Measurements from ENCODE around the gene HES2.
"Not testable (repeated sequence)": the region's sequence is repeated elsewhere in the genome, so short reads cannot be mapped to it uniquely, and the experiment has no call there.

Gene HES2

GRCh38 chr1:6395781-6396244, 23.9 kb downstream of the HES2 start:
- DNase-seq (ENCODE audit: low spot score in 2 of 2); H3K27ac Mint-ChIP-seq (ENCODE audit: low read depth): not testable (repeated sequence)

DNA sequence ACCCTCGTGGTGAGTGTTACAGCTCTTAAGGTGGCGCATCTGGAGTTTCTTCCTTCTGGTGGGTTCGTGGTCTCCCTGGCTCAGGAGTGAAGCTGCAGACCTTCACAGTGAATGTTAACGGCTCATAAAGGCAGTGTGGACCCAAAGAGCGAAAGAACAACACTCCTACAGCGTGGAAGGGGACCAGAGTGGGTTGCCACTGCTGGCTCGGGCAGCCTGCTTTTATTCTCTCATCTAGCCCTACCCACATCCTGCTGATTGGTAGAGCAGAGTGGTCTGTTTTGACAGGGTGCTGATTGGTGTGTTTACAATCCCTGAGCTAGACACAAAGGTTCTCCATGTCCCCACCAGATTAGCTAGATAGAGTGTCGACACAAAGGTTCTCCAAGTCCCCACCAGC, 24.6 kb downstream of the HES2 start:
- H3K27ac Mint-ChIP-seq (ENCODE audit: low read depth); ATAC-seq (replicated peaks; ENCODE audit: extremely low read depth, poor library complexity, severe bottlenecking); H3K9me3 Mint-ChIP-seq; H3K4me3 Mint-ChIP-seq; DNase-seq (ENCODE audit: low spot score in 2 of 2); H3K36me3 Mint-ChIP-seq (ENCODE audit: insufficient read depth); H3K27me3 Mint-ChIP-seq: not testable (repeated sequence)
- H3K4me1 Mint-ChIP-seq, result peaks cover 14% of the 10 kb centered on the region

More at GRCh38 chr1:6395781-6396244, 23.9 kb downstream of the HES2 start:
- H3K4me1 Mint-ChIP-seq, result peaks cover 14% of the 10 kb centered on the region
- ATAC-seq (replicated peaks; ENCODE audit: extremely low read depth, poor library complexity, severe bottlenecking); H3K4me3 Mint-ChIP-seq; H3K27me3 Mint-ChIP-seq; H3K36me3 Mint-ChIP-seq (ENCODE audit: insufficient read depth); H3K9me3 Mint-ChIP-seq: not testable (repeated sequence)

DNA sequence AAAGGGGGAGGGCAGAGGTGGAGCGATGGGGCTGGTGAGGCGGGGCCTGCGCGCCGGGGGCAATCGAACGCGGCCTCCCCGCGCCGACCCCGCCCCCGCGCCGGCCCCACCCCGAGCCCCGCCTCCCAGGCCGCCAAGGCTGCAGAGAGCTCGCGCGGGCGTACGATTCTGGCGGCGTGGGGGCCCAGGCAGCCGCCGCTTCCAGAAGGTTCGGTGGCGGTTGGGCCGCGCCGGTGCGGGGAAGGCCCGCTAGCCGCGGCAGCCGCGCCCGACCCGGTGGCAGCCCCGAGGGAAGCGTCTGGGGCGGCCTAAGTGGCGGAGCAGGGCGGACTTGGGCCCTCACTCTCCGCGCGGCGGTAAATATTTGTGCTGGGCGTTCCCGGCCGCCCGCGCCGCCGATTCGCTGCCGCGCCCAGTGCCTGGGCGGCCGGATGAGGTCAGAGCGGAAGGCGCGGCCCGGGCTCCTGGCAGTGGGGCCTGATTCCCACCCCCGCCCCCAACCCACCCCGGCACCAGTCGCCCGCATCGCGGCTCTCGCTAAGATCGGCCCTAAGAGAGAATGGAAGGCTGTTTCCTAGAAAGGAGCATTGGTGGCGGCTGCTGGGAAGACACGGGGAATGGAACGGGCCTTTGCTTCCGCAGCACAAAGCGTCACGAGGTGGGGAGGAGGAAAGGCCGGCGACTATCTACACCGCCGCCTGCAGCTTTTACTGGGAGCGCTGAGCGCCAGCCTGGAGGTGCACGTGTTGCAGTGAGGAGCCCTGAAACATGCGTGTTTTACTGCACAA, 26.1 kb downstream of the HES2 start, which contains the start of gene ACOT7:
TSS of gene ACOT7 (minus strand) at position 368 of the 788 bp plus-strand sequence. CDS start 368 bp downstream, outside the sequence.
- ATAC-seq (replicated peaks; ENCODE audit: extremely low read depth, poor library complexity, severe bottlenecking) (peak; percentile 88), DNase-seq (ENCODE audit: low spot score in 2 of 2) (peak; percentile 83 to 86)
- Mint-ChIP-seq H3K27me3 (no peaks in the 10 kb centered on the region), H3K9me3 (no peaks in the 10 kb centered on the region), H3K4me3 (peak within 1 kb of the TSS; percentile 78), H3K27ac (ENCODE audit: low read depth) (peak within 1 kb of the TSS; percentile 85), H3K36me3 (ENCODE audit: insufficient read depth) (peaks cover 6% of the 10 kb centered on the region), H3K4me1 (peaks cover 14% of the 10 kb centered on the region)

DNA sequence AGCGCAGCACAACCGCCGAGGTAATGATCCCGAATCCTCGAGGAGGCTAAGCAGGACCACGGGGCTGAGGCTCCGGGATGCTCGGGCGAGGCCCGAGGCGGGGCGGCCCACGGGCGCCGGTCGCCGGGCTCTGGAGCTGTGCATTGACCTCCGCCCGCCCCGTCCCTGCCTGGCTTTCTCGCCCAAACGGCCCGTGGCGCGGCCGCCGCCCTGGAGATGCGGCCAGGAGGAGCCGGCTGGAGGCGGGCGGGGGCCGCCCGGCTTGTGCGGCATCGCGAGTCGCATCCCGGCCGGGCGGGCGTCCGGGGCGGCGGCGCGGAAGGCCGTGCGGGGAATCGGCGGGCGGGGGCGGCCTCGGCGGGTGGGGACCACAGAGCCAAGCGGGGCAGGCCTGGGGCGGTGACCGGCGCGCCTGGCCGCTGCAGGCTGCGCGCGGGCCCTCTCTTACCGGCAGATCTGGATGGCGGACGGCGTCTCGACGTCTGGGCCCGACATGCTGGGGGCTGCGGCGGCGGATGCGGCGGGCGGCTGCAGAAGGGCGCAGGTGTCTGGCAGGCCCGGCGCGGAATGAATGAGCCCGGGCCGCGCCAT, 26.8 kb downstream of the HES2 start:
- DNase-seq (ENCODE audit: low spot score in 2 of 2), result no peak
- Mint-ChIP-seq H3K4me1 (peaks cover 14% of the 10 kb centered on the region), H3K4me3 (peak overlapping the region; percentile 78), H3K36me3 (ENCODE audit: insufficient read depth) (peaks cover 6% of the 10 kb centered on the region), H3K27me3 (no peaks in the 10 kb centered on the region), H3K27ac (ENCODE audit: low read depth) (peak overlapping the region; percentile 85), H3K9me3 (no peaks in the 10 kb centered on the region)
- ATAC-seq (replicated peaks; ENCODE audit: extremely low read depth, poor library complexity, severe bottlenecking), result no peak

GRCh38 chr1:6391951-6392808, 27.5 kb downstream of the HES2 start:
- peak overlapping the region; percentile 78 for H3K4me3 Mint-ChIP-seq

GRCh38 chr1:6389971-6390370, 29.7 kb downstream of the HES2 start:
- Mint-ChIP-seq H3K9me3 (no peaks in the 10 kb centered on the region), H3K4me1 (peaks cover 14% of the 10 kb centered on the region), H3K27ac (ENCODE audit: low read depth) (no peak overlapping the region), H3K4me3 (no peak overlapping the region), H3K27me3 (no peaks in the 10 kb centered on the region), H3K36me3 (ENCODE audit: insufficient read depth) (peaks cover 6% of the 10 kb centered on the region)
- DNase-seq (ENCODE audit: low spot score in 2 of 2) (no peak), ATAC-seq (replicated peaks; ENCODE audit: extremely low read depth, poor library complexity, severe bottlenecking) (no peak)

More at GRCh38 chr1:6391951-6392808, 27.5 kb downstream of the HES2 start:
- H3K27ac Mint-ChIP-seq (ENCODE audit: low read depth), result no peak overlapping the region
- H3K9me3 Mint-ChIP-seq, result no peaks in the 10 kb centered on the region
- no peaks in the 10 kb centered on the region for H3K27me3 Mint-ChIP-seq
- no peak for ATAC-seq (replicated peaks; ENCODE audit: extremely low read depth, poor library complexity, severe bottlenecking)
- peaks cover 14% of the 10 kb centered on the region for H3K4me1 Mint-ChIP-seq
- peaks cover 6% of the 10 kb centered on the region for H3K36me3 Mint-ChIP-seq (ENCODE audit: insufficient read depth)
- DNase-seq (ENCODE audit: low spot score in 2 of 2), result no peak

GRCh38 chr1:6386371-6386949, 33.3 kb downstream of the HES2 start:
- no peak overlapping the region for H3K4me3 Mint-ChIP-seq
- no peaks in the 10 kb centered on the region for H3K9me3 Mint-ChIP-seq
- no peaks in the 10 kb centered on the region for H3K27me3 Mint-ChIP-seq
- no peaks in the 10 kb centered on the region for H3K4me1 Mint-ChIP-seq
- ATAC-seq (replicated peaks; ENCODE audit: extremely low read depth, poor library complexity, severe bottlenecking), result no peak
- no peak overlapping the region for H3K27ac Mint-ChIP-seq (ENCODE audit: low read depth)
- no peaks in the 10 kb centered on the region for H3K36me3 Mint-ChIP-seq (ENCODE audit: insufficient read depth)
- DNase-seq (ENCODE audit: low spot score in 2 of 2), result no peak

DNA sequence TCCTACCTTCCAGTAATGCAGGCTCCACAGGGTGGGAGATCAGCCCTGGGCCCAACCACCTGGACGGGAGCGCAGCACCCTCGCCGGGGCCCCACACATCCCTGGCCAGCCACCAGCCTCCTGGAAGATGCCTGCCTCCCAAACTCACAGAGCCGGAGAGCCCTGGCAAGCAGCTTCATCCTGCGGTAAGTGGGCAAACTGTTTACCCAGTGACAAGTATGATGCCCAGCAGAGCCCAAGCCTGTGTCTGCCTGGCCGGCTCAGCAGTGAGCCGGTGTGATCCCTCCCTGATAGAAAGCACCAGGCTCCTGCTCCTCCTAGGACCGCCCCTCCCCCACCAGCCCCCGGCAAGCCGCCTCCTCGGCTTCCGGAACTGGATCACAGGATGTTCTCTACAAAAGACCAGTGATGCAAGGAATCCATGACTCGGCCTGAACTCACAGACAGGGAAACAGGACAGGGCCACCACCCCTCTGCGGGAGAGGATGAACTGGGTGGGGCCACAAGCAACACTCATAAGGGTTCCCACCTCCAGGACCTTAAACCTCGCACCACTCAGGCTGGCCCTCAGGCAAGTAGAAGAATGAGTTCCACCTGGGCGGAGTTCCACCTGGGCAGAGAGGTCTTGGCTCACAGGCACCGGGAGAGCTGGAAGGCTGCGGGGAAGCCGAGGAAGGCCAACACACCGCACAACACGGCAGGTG, 34.1 kb downstream of the HES2 start:
- Mint-ChIP-seq H3K4me3 (no peak overlapping the region), H3K9me3 (no peaks in the 10 kb centered on the region), H3K4me1 (no peaks in the 10 kb centered on the region), H3K36me3 (ENCODE audit: insufficient read depth) (no peaks in the 10 kb centered on the region), H3K27me3 (no peaks in the 10 kb centered on the region), H3K27ac (ENCODE audit: low read depth) (no peak overlapping the region)
- ATAC-seq (replicated peaks; ENCODE audit: extremely low read depth, poor library complexity, severe bottlenecking), result no peak
- DNase-seq (ENCODE audit: low spot score in 2 of 2), result no peak

- no peak for ATAC-seq (replicated peaks; ENCODE audit: extremely low read depth, poor library complexity, severe bottlenecking)
- DNase-seq (ENCODE audit: low spot score in 2 of 2), result no peak
- H3K4me3 Mint-ChIP-seq, result no peak overlapping the region
- no peaks in the 10 kb centered on the region for H3K36me3 Mint-ChIP-seq (ENCODE audit: insufficient read depth)
- no peak overlapping the region for H3K27ac Mint-ChIP-seq (ENCODE audit: low read depth)
- no peaks in the 10 kb centered on the region for H3K4me1 Mint-ChIP-seq
- H3K9me3 Mint-ChIP-seq, result no peaks in the 10 kb centered on the region
- no peaks in the 10 kb centered on the region for H3K27me3 Mint-ChIP-seq
Measured at GRCh38 chr1:6384962-6385361, 34.8 kb downstream of the HES2 start.

- DNase-seq (ENCODE audit: low spot score in 2 of 2) (no peak), ATAC-seq (replicated peaks; ENCODE audit: extremely low read depth, poor library complexity, severe bottlenecking) (no peak)
- no peaks in the 10 kb centered on the region for H3K36me3 Mint-ChIP-seq (ENCODE audit: insufficient read depth)
- no peaks in the 10 kb centered on the region for H3K27me3 Mint-ChIP-seq
- H3K9me3 Mint-ChIP-seq, result no peaks in the 10 kb centered on the region
- no peaks in the 10 kb centered on the region for H3K4me1 Mint-ChIP-seq
- no peak overlapping the region for H3K27ac Mint-ChIP-seq (ENCODE audit: low read depth)
- no peak overlapping the region for H3K4me3 Mint-ChIP-seq
Measured at GRCh38 chr1:6384135-6384534, 35.6 kb downstream of the HES2 start.

- no peak for ATAC-seq (replicated peaks; ENCODE audit: extremely low read depth, poor library complexity, severe bottlenecking)
- no peaks in the 10 kb centered on the region for H3K27me3 Mint-ChIP-seq
- no peak for DNase-seq (ENCODE audit: low spot score in 2 of 2)
- no peak overlapping the region for H3K4me3 Mint-ChIP-seq
- no peaks in the 10 kb centered on the region for H3K4me1 Mint-ChIP-seq
- no peaks in the 10 kb centered on the region for H3K9me3 Mint-ChIP-seq
- H3K36me3 Mint-ChIP-seq (ENCODE audit: insufficient read depth), result no peaks in the 10 kb centered on the region
- no peak overlapping the region for H3K27ac Mint-ChIP-seq (ENCODE audit: low read depth)
Measured at GRCh38 chr1:6380037-6380436, 39.7 kb downstream of the HES2 start.

All from central memory CD8-positive, alpha-beta T cell (primary cell).